GM12865 (cell line): ENCODE results near the gene PGBD5.

Experiments used
- DNase-seq: peaks from one replicate; pipeline ENCODE4 v3.0.0; 2010; ENCODE audit warnings: low read depth
- H3K4me3 ChIP-seq: 2 replicates; pipeline ENCODE4 v1.5.1; 2011; ENCODE audit warnings: mild to moderate bottlenecking, low read depth, low read length, control low read depth
- CTCF ChIP-seq: IDR thresholded peaks from 2 replicates; pipeline ENCODE4 v1.5.1; 2011; ENCODE audit warnings: low read length, control low read depth, low read depth, inconsistent platforms; ENCODE audit not compliant: insufficient read depth; ENCODE audit errors: missing control alignments

PGBD5 gene

DNA sequence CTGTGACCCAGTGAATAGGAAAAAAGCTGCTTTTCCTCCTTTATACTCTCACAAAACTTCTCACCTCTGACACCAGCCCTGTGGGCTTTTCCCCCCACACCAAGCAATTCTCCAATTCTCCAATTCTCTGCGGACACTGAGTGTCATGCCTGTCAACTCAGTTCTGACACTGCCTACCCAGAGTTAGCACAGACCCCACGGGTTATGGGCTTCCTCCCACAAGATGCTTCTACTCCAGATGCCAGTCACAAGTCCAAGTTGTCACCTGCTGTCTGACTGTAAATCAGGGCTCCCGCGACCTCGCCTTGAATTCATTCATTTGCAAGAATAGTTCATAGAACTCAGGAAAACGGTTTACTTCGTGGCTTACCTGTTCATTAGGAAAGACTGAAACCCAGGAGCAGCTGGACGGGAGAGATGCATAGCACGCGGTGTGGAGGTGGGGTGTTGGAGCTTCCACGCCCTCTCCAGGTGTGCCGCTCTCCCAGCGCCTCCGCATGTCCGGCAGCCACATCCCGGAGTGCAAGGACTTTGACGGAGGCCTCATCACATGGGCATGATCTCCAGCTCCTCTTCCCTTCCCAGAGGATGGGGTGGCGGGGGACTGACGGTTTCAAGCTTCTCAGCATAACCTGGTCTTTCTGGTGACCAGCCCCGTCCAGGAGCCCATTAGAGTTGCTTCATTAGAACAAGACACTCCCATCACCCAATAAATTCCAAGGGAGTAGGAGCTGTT is 154.7 kb downstream of the PGBD5 start:
- TF ChIP-seq CTCF = no peak
- DNase-seq = no peak
- no peak overlapping the region for H3K4me3 ChIP-seq

DNA sequence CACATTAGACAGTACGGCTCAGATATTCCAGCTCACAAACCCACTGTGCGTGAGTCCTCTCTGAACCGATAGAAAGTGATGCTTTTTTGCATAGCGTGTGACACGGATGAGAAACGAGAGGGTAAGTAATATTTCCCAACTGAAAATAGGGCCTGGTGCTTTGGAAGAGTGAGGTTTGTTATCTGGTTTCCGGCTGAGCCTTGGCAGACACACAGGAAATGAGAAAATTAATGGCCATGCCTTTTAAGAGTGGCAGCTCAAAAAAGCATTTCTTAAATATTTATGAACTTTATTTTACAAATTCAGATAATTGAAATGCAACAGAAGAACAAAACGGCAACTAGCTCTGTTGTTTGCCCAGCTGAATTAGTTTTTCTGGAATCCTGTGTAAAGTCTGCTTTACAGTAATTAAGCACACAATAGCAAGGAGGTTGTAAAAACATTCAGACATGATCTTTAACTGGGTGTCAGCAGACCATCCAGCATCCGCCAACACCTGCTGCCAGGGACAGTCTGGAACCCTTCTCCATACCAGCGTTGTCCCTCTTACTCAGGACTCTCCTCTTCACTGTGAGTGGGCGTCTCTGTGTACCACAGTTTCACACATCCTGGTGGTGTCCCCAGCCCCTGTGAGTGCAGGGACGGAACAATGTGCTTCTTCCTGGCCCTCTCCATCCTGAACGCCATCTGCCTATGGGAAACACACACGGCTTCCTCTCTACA is 155.4 kb downstream of the PGBD5 start:
- TF ChIP-seq CTCF = no peak
- no peak overlapping the region for H3K4me3 ChIP-seq
- DNase-seq = peak; percentile 67

DNA sequence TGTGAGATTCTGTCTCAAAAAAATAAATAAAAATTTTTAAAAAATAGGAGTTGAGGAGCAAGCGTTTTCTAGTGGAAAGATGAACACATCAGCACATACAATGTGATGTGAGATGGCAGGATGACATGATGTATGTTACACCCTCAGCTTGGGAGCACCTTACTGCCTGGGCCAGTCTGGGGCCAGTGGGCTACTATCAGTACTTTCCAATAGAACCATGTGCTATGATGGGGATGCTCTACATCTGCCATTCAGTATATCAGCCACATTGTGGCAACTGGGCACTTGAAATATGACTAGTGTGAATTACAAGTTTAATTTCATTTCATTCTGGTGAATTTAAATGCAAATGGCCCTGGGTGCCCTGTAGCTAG is 156.0 kb downstream of the PGBD5 start:
- H3K4me3 ChIP-seq = no peak overlapping the region
- no peak for DNase-seq
- TF ChIP-seq CTCF = no peak

GRCh38 chr1:230268371-230269170 is 157.6 kb downstream of the PGBD5 start:
- TF ChIP-seq CTCF = peak; percentile 34
- H3K4me3 ChIP-seq = no peak overlapping the region
- peak; percentile 46 for DNase-seq

- no peak for TF ChIP-seq CTCF
- H3K4me3 ChIP-seq = no peak overlapping the region
- no peak for DNase-seq
Observed at GRCh38 chr1:230267338-230268065, 158.6 kb downstream of the PGBD5 start.

GRCh38 chr1:230266456-230266855 is 159.7 kb downstream of the PGBD5 start:
- no peak for DNase-seq
- no peak overlapping the region for H3K4me3 ChIP-seq
- TF ChIP-seq CTCF = no peak
